ENCODE results near the gene PWWP2B.

DNA sequence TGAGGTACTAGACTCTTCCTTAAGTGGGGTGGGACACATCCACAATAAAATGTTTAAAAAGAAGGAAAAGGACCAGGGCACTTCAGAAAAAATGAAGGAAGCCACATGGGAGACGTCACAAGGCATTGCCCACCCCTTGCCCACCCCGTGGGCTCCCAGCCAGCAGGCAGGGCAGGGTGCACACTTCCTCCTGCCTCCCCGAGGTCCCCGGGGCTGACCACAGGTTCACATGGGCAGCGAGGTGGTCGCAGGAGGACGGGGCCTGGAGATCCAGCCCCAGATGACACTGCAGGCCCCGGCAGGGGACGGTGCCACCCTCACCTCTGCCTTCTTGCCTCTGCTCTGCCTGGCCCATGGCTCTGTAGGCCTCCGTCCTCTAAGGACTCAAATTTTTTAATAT is 45.6 kb downstream of the PWWP2B start:
- TF ChIP-seq POLR2AphosphoS5 (IDR thresholded peaks at IDR 0.05; ENCODE audit: low read length) (no peak), EP300 (IDR thresholded peaks at IDR 0.05; ENCODE audit: borderline replicate concordance in 1 of 2, control insufficient read depth in 1 of 2, low read depth in 2 of 2, low read length in 2 of 2) (no peak), HDAC6 (IDR thresholded peaks at IDR 0.05; ENCODE audit: unreplicated experiment) (no peak), YY1 (IDR thresholded peaks at IDR 0.05; ENCODE audit: low read depth, low read length) (no peak)
